HFFc6 (cell line): ENCODE results near the gene MAP3K3. TPM values are rescaled to one million over a fixed set of nuclear protein-coding genes. Genes with fewer than 3 reads are reported as not detected.

ENCODE experiments used
- DNase-seq: peaks from one replicate; pipeline ENCODE4 v3.0.0-alpha.2; 2018
- H3K27ac Mint-ChIP-seq: 2 replicates; pipeline ENCODE4 v1.8.0; 2020; ENCODE audit warnings: mild to moderate bottlenecking, mixed read lengths
- H3K27me3 Mint-ChIP-seq: 2 replicates; pipeline ENCODE4 v1.8.0; 2021; ENCODE audit warnings: mild to moderate bottlenecking, moderate library complexity, mixed read lengths; ENCODE audit not compliant: insufficient read depth
- H3K36me3 Mint-ChIP-seq: 2 replicates; pipeline ENCODE4 v1.8.0; 2021; ENCODE audit warnings: low read depth, mixed read lengths
- H3K4me1 Mint-ChIP-seq: 2 replicates; pipeline ENCODE4 v1.8.0; 2020; ENCODE audit warnings: low read depth, mixed read lengths
- H3K4me3 Mint-ChIP-seq: 2 replicates; pipeline ENCODE4 v1.8.0; 2020; ENCODE audit warnings: mild to moderate bottlenecking, moderate library complexity, mixed read lengths
- H3K9me3 Mint-ChIP-seq: 2 replicates; pipeline ENCODE4 v1.8.0; 2020; ENCODE audit warnings: mild to moderate bottlenecking, mixed read lengths
- CTCF ChIP-seq: fragments of 200-600 bp; sonication (generic); IDR thresholded peaks from 2 replicates; pipeline ENCODE4 v1.5.0; 2021; ENCODE audit warnings: antibody characterized with exemption, mild to moderate bottlenecking
- total RNA-seq, 6 experiments: library from RNA; stranded (reverse); fragmentation: NEBNext Ultra II Directional; extraction: Animal tissue kit (Norgen Biotek cat#: 25700); gene quantifications; 2 replicates in 1 of 6; 3 replicates in 5 of 6; pipeline ENCODE4 v1.2.3, GENCODE V29; 2021

MAP3K3 gene
- total RNA-seq, 6 experiments from 2014 or later, result 24.2 to 31.5 (median 27.2) TPM

GRCh38 chr17:63692195-63692816, 70.1 kb downstream of the MAP3K3 start:
- no peak for TF ChIP-seq CTCF
- Mint-ChIP-seq H3K4me3 (no peak overlapping the region), H3K27me3 (no peaks in the 10 kb centered on the region; the same call in 1 of the 2 replicates), H3K9me3 (no peaks in the 10 kb centered on the region), H3K4me1 (no peaks in the 10 kb centered on the region), H3K27ac (no peak overlapping the region), H3K36me3 (0 out of 2 replicates have a peak, but pooled peaks cover 4% of the 10 kb centered on the region)
- DNase-seq, result no peak

- H3K4me1 Mint-ChIP-seq, result no peaks in the 10 kb centered on the region
- no peak overlapping the region for H3K27ac Mint-ChIP-seq
- no peak overlapping the region for H3K4me3 Mint-ChIP-seq
- H3K27me3 Mint-ChIP-seq, result peaks cover 1% of the 10 kb centered on the region
- no peaks in the 10 kb centered on the region for H3K36me3 Mint-ChIP-seq
- no peaks in the 10 kb centered on the region for H3K9me3 Mint-ChIP-seq
- TF ChIP-seq CTCF, result no peak
- no peak for DNase-seq
Observed at GRCh38 chr17:63693411-63694113, 71.3 kb downstream of the MAP3K3 start.

GRCh38 chr17:63694229-63694949, 72.2 kb downstream of the MAP3K3 start:
- Mint-ChIP-seq H3K36me3 (no peaks in the 10 kb centered on the region), H3K4me3 (no peak overlapping the region), H3K27me3 (peaks cover 5% of the 10 kb centered on the region), H3K27ac (no peak overlapping the region), H3K4me1 (no peaks in the 10 kb centered on the region), H3K9me3 (no peaks in the 10 kb centered on the region)
- no peak for DNase-seq
- TF ChIP-seq CTCF, result no peak

GRCh38 chr17:63694950-63695773, 72.9 kb downstream of the MAP3K3 start:
- no peak for TF ChIP-seq CTCF
- H3K27me3 Mint-ChIP-seq, result peaks cover 5% of the 10 kb centered on the region
- H3K36me3 Mint-ChIP-seq, result no peaks in the 10 kb centered on the region

GRCh38 chr17:63695889-63696288, 73.7 kb downstream of the MAP3K3 start:
- no peak for DNase-seq
- Mint-ChIP-seq H3K27ac (peak overlapping the region; percentile 3; the same call in 1 of the 2 replicates), H3K27me3 (peaks cover 5% of the 10 kb centered on the region), H3K36me3 (no peaks in the 10 kb centered on the region), H3K4me1 (no peaks in the 10 kb centered on the region), H3K9me3 (no peaks in the 10 kb centered on the region), H3K4me3 (no peak overlapping the region)
- no peak for TF ChIP-seq CTCF

More at GRCh38 chr17:63694950-63695773, 72.9 kb downstream of the MAP3K3 start:
- no peaks in the 10 kb centered on the region for H3K9me3 Mint-ChIP-seq
- no peak for DNase-seq
- no peak overlapping the region for H3K27ac Mint-ChIP-seq
- H3K4me1 Mint-ChIP-seq, result no peaks in the 10 kb centered on the region
- no peak overlapping the region for H3K4me3 Mint-ChIP-seq
